Upper lobe of left lung (tissue), 6 donors: ENCODE results near the gene GRHL3. TPM values are rescaled to one million over a fixed set of nuclear protein-coding genes. Genes with fewer than 3 reads are reported as not detected.

Experiments used
- ATAC-seq, 2 donors: fragments of 200-7000 bp; cut with Tn5 transposase; one replicate each; pipeline ENCODE4 v1.9.1; 2022; ENCODE audit warnings: mild to moderate bottlenecking in 2 of 2, moderate library complexity in 2 of 2; ENCODE audit not compliant: low FRiP score in 2 of 2
- DNase-seq, 2 donors: peaks; one replicate each; pipeline ENCODE4 v3.0.0-alpha.2; 2019 to 2020
- H3K27ac ChIP-seq, 4 donors: fragments of 200-600 bp; sonication (generic); one replicate each; pipeline ENCODE4 v1.5.1; 2016 to 2019
- H3K27me3 ChIP-seq, 4 donors: fragments of 200-600 bp; sonication (generic); one replicate each; pipeline ENCODE4 v1.5.1; 2017 to 2019
- H3K36me3 ChIP-seq, 4 donors: fragments of 200-600 bp; sonication (generic); one replicate each; pipeline ENCODE4 v1.5.1; 2016 to 2019
- H3K4me1 ChIP-seq, 4 donors: fragments of 200-600 bp; sonication (generic); one replicate each; pipeline ENCODE4 v1.5.1; 2018 to 2019
- H3K4me3 ChIP-seq, 4 donors: fragments of 200-600 bp; sonication (generic); one replicate each; pipeline ENCODE4 v1.5.1; 2017 to 2019; ENCODE audit warnings: mild to moderate bottlenecking in 2 of 4, moderate library complexity in 1 of 4
- H3K9me3 ChIP-seq, 4 donors: fragments of 200-600 bp; sonication (generic); one replicate each; pipeline ENCODE4 v1.5.1; 2018 to 2019
- EP300 ChIP-seq, 4 donors: sonication (generic); formaldehyde crosslinking; IDR thresholded peaks; one replicate each; pipeline ENCODE4 v1.5.1; 2017; ENCODE audit warnings: antibody characterized with exemption in 4 of 4, control low read depth in 2 of 4
- POLR2A ChIP-seq, 4 donors: fragments of 450-650 bp; IDR thresholded peaks; one replicate each; pipeline ENCODE4 v1.5.1; 2016 to 2017; ENCODE audit warnings: antibody characterized with exemption in 4 of 4, mild to moderate bottlenecking in 2 of 4
- POLR2AphosphoS5 ChIP-seq, 2 donors: sonication (generic); formaldehyde crosslinking; IDR thresholded peaks; one replicate each; pipeline ENCODE4 v1.5.1; 2017; ENCODE audit warnings: antibody characterized with exemption in 2 of 2
- WGBS, 2 donors: methylation state at CpG; one replicate each; pipeline ENCODE4 v1.1.5; 2017 to 2018; 5-methylcytosine and 5-hydroxymethylcytosine counted together
- total RNA-seq, 6 donors: library from RNA; depleted of rRNA in 4 of 6; stranded (reverse); fragments of >200 nt in 4 of 6; gene quantifications; one replicate each; pipeline versions ENCODE4 v1.1.0 to v1.2.1, GENCODE V29; 2016 to 2021
- TF ChIP-seq, protein P1 (sequence below), 6 experiments: fragments of 450-650 bp in 4 of 6; fragments of 200-600 bp in 2 of 6; sonication (generic) in 2 of 6; IDR thresholded peaks; one replicate each; pipeline ENCODE4 v1.5.1; 2016 to 2019; ENCODE audit warnings: antibody characterized with exemption in 6 of 6
- donor health status: DM: no; HTN: no; CAD: no; lungs with moderate emphysema.
- donor health status: DM: no; HTN: yes; CAD: no; lungs with severe emphysema.

Gene GRHL3
- total RNA-seq, 6 donors from 2014 or later: 0.09 to 0.24 TPM; not detected in 4

DNA sequence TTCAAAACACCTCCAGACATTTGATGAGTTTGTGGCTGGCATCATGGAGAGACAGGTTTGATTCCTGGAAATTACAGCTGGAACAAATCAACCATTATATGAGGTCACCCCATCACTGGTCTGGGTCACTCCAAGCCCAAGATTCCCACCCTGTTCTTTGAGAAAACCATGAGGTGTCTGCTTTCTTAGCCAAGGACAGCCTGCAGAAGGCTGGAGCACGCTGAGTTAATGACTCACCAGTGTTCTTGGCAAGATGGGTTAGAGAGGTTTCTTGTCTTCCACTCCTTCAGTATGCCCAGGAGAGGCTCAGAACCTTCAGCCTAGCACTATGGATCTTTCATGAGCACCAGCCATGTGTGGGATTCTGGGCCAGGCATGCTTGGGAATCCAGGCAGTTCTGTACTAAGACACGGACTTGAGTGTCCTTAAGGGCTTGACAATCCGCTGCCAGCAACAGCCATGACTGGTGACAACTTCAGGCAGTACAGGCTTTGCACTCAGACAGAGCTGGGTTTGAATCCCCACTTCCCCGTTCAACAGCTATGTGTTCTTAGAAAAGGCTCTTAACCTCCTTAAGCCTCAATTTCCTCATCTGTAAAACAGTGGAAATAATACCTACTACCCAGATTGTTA, 43.9 kb downstream of the GRHL3 start:
- peak in 1 of 2 donors; percentile 89 for ATAC-seq
- 72 to 87% methylated on average over 2 to 4 of the region's 4 CpGs for WGBS, 2 donors
- no peaks in the 10 kb centered on the region for H3K9me3 ChIP-seq
- no peak overlapping the region for H3K4me3 ChIP-seq
- H3K36me3 ChIP-seq: peaks cover 0 to 12% (median 7%) of the 10 kb centered on the region in 4 donors
- TF ChIP-seq POLR2AphosphoS5 (IDR thresholded peaks at IDR 0.05) (no peak), EP300 (IDR thresholded peaks at IDR 0.05) (no peak), POLR2A (IDR thresholded peaks at IDR 0.05) (no peak)
- TF ChIP-seq, protein P1, sequence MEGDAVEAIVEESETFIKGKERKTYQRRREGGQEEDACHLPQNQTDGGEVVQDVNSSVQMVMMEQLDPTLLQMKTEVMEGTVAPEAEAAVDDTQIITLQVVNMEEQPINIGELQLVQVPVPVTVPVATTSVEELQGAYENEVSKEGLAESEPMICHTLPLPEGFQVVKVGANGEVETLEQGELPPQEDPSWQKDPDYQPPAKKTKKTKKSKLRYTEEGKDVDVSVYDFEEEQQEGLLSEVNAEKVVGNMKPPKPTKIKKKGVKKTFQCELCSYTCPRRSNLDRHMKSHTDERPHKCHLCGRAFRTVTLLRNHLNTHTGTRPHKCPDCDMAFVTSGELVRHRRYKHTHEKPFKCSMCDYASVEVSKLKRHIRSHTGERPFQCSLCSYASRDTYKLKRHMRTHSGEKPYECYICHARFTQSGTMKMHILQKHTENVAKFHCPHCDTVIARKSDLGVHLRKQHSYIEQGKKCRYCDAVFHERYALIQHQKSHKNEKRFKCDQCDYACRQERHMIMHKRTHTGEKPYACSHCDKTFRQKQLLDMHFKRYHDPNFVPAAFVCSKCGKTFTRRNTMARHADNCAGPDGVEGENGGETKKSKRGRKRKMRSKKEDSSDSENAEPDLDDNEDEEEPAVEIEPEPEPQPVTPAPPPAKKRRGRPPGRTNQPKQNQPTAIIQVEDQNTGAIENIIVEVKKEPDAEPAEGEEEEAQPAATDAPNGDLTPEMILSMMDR (IDR thresholded peaks at IDR 0.05): no peak
- H3K27ac ChIP-seq: no peak overlapping the region
- no peak for DNase-seq
- peaks cover 0 to 10% (median 0%) of the 10 kb centered on the region in 4 donors for H3K4me1 ChIP-seq
- no peaks in the 10 kb centered on the region for H3K27me3 ChIP-seq

DNA sequence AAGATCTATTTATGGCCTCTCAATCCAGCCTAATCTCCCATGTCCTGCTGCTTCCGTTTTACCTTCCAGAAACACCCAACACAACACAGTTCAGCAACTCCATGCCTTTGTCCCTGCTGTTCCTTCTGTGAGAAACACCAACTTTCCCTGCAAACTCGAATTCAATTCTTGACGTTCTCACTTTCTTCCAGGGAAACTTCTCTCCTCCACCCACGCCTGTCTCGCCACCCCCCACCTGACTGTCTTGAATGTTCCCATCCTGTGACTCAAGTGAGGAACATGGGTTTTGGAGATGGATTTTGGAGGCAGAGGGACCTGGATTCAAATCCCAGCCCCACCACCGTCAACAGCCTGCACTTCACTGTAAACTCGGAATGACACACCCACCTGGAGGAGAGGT, 44.8 kb downstream of the GRHL3 start:
- no peak overlapping the region for H3K27ac ChIP-seq
- no peak for ATAC-seq
- H3K4me3 ChIP-seq: no peak overlapping the region
- TF ChIP-seq POLR2A (IDR thresholded peaks at IDR 0.05) (no peak), POLR2AphosphoS5 (IDR thresholded peaks at IDR 0.05) (no peak), EP300 (IDR thresholded peaks at IDR 0.05) (no peak)
- TF ChIP-seq, protein P1 (IDR thresholded peaks at IDR 0.05): no peak
- WGBS, 2 donors: 92 to 96% methylated on average over 7 of the region's 7 CpGs
- no peak for DNase-seq
- peaks cover 0 to 10% (median 0%) of the 10 kb centered on the region in 4 donors for H3K4me1 ChIP-seq
- peaks cover 0 to 10% (median 4%) of the 10 kb centered on the region in 4 donors for H3K36me3 ChIP-seq
- H3K9me3 ChIP-seq: no peaks in the 10 kb centered on the region
- no peaks in the 10 kb centered on the region for H3K27me3 ChIP-seq

DNA sequence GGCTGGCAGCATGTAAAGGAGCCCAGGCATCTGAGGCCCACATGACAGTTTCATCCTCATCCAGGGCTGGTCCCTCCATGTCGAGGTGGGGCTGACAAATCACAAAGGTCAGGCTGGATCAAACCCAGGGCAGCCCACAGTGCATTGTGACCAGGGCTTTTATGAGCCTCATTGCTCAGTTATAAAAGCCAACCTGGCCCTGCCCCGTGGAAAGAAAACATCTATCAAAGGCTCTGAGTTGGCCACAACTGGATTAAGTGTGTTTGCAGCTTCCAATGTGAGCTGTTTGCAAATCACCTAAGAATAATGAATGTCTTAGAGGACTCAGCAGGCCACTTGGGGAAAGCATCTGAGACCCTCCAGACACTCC, 45.4 kb downstream of the GRHL3 start:
- ATAC-seq: no peak
- no peak for DNase-seq
- peaks cover 0 to 13% (median under 1%) of the 10 kb centered on the region in 4 donors for H3K36me3 ChIP-seq
- H3K4me3 ChIP-seq: no peak overlapping the region
- no peaks in the 10 kb centered on the region for H3K9me3 ChIP-seq
- no peaks in the 10 kb centered on the region for H3K27me3 ChIP-seq
- 40 to 70% methylated on average over 1 to 2 of the region's 2 CpGs for WGBS, 2 donors
- H3K4me1 ChIP-seq: peaks cover 0 to 10% (median 0%) of the 10 kb centered on the region in 4 donors
- TF ChIP-seq, protein P1 (IDR thresholded peaks at IDR 0.05): no peak
- no peak for TF ChIP-seq POLR2A (IDR thresholded peaks at IDR 0.05)
- TF ChIP-seq POLR2AphosphoS5 (IDR thresholded peaks at IDR 0.05): no peak
- TF ChIP-seq EP300 (IDR thresholded peaks at IDR 0.05): no peak
- no peak overlapping the region for H3K27ac ChIP-seq

DNA sequence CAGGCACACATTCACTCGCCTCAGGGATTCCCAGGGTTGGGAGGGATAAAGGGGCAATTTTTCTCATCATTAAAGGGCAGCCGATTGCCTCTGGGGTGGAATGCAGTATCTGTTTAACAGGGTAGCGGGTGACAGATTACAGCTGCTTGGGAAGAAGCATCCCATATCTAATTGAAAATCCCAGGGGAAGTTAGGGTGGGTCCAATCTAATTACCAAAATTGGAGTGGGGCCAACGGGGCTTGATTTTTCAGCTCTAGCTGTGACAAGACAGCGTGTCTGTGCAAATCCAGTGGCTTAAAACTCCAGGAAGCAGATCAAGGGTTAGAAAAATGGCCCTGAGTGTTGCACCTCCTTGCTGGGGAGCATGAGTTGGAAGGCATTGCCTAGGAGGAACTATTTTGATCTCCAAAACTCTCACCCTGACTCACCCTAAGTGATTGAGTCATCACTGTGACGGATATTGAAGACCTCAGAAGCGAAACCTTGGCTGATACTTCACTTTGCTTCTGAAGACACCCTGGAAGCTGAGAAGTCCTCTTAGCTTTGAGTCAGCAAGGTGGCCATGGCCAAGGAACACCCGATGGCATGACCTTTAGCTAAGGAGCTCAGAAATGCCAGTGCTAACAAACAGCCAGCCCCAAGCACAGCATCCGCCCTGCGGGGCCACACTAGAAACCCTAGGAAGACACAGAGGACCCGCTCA, 46.0 kb downstream of the GRHL3 start:
- TF ChIP-seq POLR2A (IDR thresholded peaks at IDR 0.05): no peak
- TF ChIP-seq EP300 (IDR thresholded peaks at IDR 0.05): no peak
- TF ChIP-seq, protein P1 (IDR thresholded peaks at IDR 0.05): no peak
- no peak for TF ChIP-seq POLR2AphosphoS5 (IDR thresholded peaks at IDR 0.05)
- WGBS, 2 donors: 69 to 70% methylated on average over 10 to 11 of the region's 11 CpGs
- Histone ChIP-seq H3K4me3 (no peak overlapping the region), H3K36me3 (peaks cover 0 to 13% (median 0%) of the 10 kb centered on the region in 4 donors), H3K4me1 (peaks cover 0 to 10% (median 0%) of the 10 kb centered on the region in 4 donors), H3K27ac (no peak overlapping the region), H3K27me3 (no peaks in the 10 kb centered on the region), H3K9me3 (no peaks in the 10 kb centered on the region)
- no peak for DNase-seq
- ATAC-seq: peak in 1 of 2 donors; percentile 80
